RKO (cell line): ENCODE measurements around the gene KCTD3.

ENCODE experiments used
- DNase-seq: peaks from one replicate; pipeline ENCODE4 v3.0.0-alpha.2; 2016; ENCODE audit warnings: low spot score

The KCTD3 gene

GRCh38 chr1:215660259-215660658 is 93.2 kb downstream of the KCTD3 start:
- no peak for DNase-seq

DNA sequence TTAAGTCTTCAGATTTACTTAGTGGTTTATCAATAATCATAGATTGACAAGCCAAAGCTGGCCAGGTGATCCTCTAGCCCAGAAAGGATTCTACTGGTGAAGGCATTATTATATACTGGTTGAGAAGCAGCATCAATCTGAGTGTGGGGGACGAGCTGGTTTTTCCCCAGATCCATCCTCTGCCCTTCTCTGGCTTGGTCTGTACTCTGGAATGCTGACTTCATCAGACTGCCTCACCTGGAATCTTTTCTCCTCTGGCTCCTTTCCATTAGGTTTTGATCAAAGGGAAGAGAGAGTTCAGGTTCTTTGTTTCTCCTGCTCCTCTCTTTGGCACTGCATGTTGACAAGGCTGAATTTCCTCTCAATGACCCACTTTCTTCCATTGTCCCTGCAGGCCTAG is 93.9 kb downstream of the KCTD3 start:
- no peak for DNase-seq

- peak; percentile 87 for DNase-seq
Observed at GRCh38 chr1:215665215-215665614, 98.1 kb downstream of the KCTD3 start.

DNA sequence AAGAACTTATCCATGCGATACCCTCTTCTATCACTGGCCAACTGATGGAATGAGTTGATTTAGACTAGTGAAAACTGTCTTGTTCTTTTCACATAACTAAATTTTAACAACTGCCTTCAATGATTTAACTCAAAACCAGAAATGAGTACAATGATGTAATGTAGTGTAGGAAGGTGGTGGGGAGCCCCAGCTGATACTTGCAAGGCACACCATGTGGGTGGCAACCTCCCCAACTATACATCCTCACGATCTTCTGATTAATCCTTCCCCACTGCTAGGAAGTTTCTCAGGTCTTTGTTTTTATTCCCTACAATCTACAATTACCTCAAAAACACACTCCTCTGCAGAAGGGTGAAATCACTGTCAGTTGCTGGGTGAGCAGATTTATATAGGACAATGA is 100.7 kb downstream of the KCTD3 start:
- DNase-seq, result no peak

GRCh38 chr1:215669806-215670491 is 102.8 kb downstream of the KCTD3 start:
- DNase-seq, result no peak
